ENCODE data around the gene RPS6KB2. TPM values are rescaled to one million over a fixed set of nuclear protein-coding genes. Genes with fewer than 3 reads are reported as not detected.

The RPS6KB2 gene
- total RNA-seq: 55.7 and 76.3 TPM in 2 replicates

GRCh38 chr11:67428052-67429001, at the start of gene RPS6KB2:
RPS6KB2 (plus strand) TSS chr11:67428494; CDS start chr11:67428546, 52 bp downstream.

GRCh38 chr11:67391304-67392182, 36.8 kb upstream of the RPS6KB2 start, which contains the start of gene RAD9A:
RAD9A (plus strand) TSS chr11:67391986; CDS start chr11:67392045, 59 bp downstream.

GRCh38 chr11:67401495-67402191, 26.7 kb upstream of the RPS6KB2 start, which contains the start of gene PPP1CA:
PPP1CA (minus strand) TSS chr11:67401858; CDS start chr11:67401782, 76 bp downstream.

GRCh38 chr11:67415501-67416304, 12.6 kb upstream of the RPS6KB2 start, which contains the start of gene CARNS1:
CARNS1 (plus strand) TSS chr11:67415678; CDS start chr11:67416200, 522 bp downstream.

GRCh38 chr11:67437082-67437808, 9.0 kb downstream of the RPS6KB2 start, which contains the start of gene PTPRCAP:
PTPRCAP (minus strand) TSS chr11:67437682; CDS start chr11:67437619, 63 bp downstream.

GRCh38 chr11:67452141-67452952, 24.1 kb downstream of the RPS6KB2 start, which contains the start of gene GPR152:
GPR152 (minus strand) TSS chr11:67452729; CDS start chr11:67452724, 5 bp downstream.

GRCh38 chr11:67455054-67455453, 26.8 kb downstream of the RPS6KB2 start, which contains the start of gene CABP4:
CABP4 (plus strand) TSS chr11:67455354; CDS start chr11:67455424, 70 bp downstream.

GRCh38 chr11:67468759-67469507, 40.6 kb downstream of the RPS6KB2 start, which contains the start of gene TMEM134:
TMEM134 (minus strand) TSS chr11:67469251; CDS start chr11:67469192, 59 bp downstream.

GRCh38 chr11:67482827-67483798, 54.8 kb downstream of the RPS6KB2 start, which contains the start of gene AIP:
AIP (plus strand) TSS chr11:67483026; CDS start chr11:67483159, 133 bp downstream.

Other genes with a start within 250 kb of the RPS6KB2 start
- gene GRK2, start 162.0 kb upstream of the RPS6KB2 start, total RNA-seq: 36.5 and 39.3 TPM in 2 replicates
- gene ANKRD13D, start 139.2 kb upstream of the RPS6KB2 start, total RNA-seq: 31.4 and 32.5 TPM in 2 replicates
- gene SSH3, start 125.0 kb upstream of the RPS6KB2 start, total RNA-seq: 20.2 and 57.3 TPM in 2 replicates
- 117 and 123 TPM in 2 replicates for gene POLD4, start 74.9 kb upstream of the RPS6KB2 start, total RNA-seq
- 17.8 and 29.8 TPM in 2 replicates for gene CLCF1, start 54.9 kb upstream of the RPS6KB2 start, total RNA-seq
- gene RAD9A, start 36.5 kb upstream of the RPS6KB2 start, total RNA-seq: 7.4 and 9.8 TPM in 2 replicates
- gene PPP1CA, start 26.6 kb upstream of the RPS6KB2 start, total RNA-seq: 266 and 298 TPM in 2 replicates
- gene TBC1D10C, start 24.4 kb upstream of the RPS6KB2 start, total RNA-seq: 0.33 and 0.76 TPM in 2 replicates
- gene CARNS1, start 12.8 kb upstream of the RPS6KB2 start, total RNA-seq: 0.33 and 7.5 TPM in 2 replicates
- 0.25 and 1.8 TPM in 2 replicates for gene PTPRCAP, start 9.2 kb downstream of the RPS6KB2 start, total RNA-seq
- gene CORO1B, start 15.0 kb downstream of the RPS6KB2 start, total RNA-seq: 145 and 203 TPM in 2 replicates
- not detected in 2 replicates for gene GPR152, start 24.2 kb downstream of the RPS6KB2 start, total RNA-seq
- gene CABP4, start 26.9 kb downstream of the RPS6KB2 start, total RNA-seq: not detected in 2 replicates
- gene TMEM134, start 40.8 kb downstream of the RPS6KB2 start, total RNA-seq: 58.2 and 61.9 TPM in 2 replicates
- 59.2 and 87.3 TPM in 2 replicates for gene AIP, start 54.5 kb downstream of the RPS6KB2 start, total RNA-seq
- gene PITPNM1, start 76.9 kb downstream of the RPS6KB2 start, total RNA-seq: 93.2 and 138 TPM in 2 replicates
- gene CDK2AP2, start 79.7 kb downstream of the RPS6KB2 start, total RNA-seq: 107 and 165 TPM in 2 replicates
- not detected in 2 replicates for gene CABP2, start 95.0 kb downstream of the RPS6KB2 start, total RNA-seq
- gene GSTP1, start 155.3 kb downstream of the RPS6KB2 start, total RNA-seq: 2,936 and 3,710 TPM in 2 replicates
- gene NDUFV1, start 178.4 kb downstream of the RPS6KB2 start, total RNA-seq: 205 and 246 TPM in 2 replicates
- 19.1 and 27.5 TPM in 2 replicates for gene NUDT8, start 201.4 kb downstream of the RPS6KB2 start, total RNA-seq
- gene TBX10, start 211.3 kb downstream of the RPS6KB2 start, total RNA-seq: not detected in 2 replicates
- gene ACY3, start 222.2 kb downstream of the RPS6KB2 start, total RNA-seq: 0.13 TPM in 1 of 2 replicates, not detected in the other
- not detected in 2 replicates for gene ALDH3B2, start 246.1 kb downstream of the RPS6KB2 start, total RNA-seq